B cell (primary cell): ENCODE results near the gene CC2D1B. TPM values are rescaled to one million over a fixed set of nuclear protein-coding genes. Genes with fewer than 3 reads are reported as not detected.

Source experiments
- ATAC-seq: fragments of 200-7000 bp; cut with Tn5 transposase; one replicate; pipeline ENCODE4 v1.10.0; 2021; ENCODE audit warnings: low read depth, mild to moderate bottlenecking, moderate number of reproducible peaks, moderate library complexity
- CTCF ChIA-PET: fragments of 350-600 bp; sonication (Branson Sonifier 250); formaldehyde crosslinking; loops from one replicate; lab custom pipeline; 2021; ENCODE audit warnings: antibody characterized with exemption, inconsistent platforms; lab: Charles Lee
- POLR2A ChIA-PET: fragments of 350-600 bp; sonication (Branson Sonifier 250); formaldehyde crosslinking; loops from one replicate; lab custom pipeline; 2021; ENCODE audit warnings: antibody characterized with exemption; lab: Charles Lee
- DNase-seq: peaks from one replicate; pipeline ENCODE4 v3.0.0; 2013
- H2AFZ ChIP-seq: 2 replicates; pipeline ENCODE4 v1.6.1; 2012; ENCODE audit warnings: mild to moderate bottlenecking, low read depth, low read length; ENCODE audit not compliant: insufficient read depth, poor library complexity, severe bottlenecking
- H3K27ac ChIP-seq, 2 donors: 1 replicate in 1 of 2; 2 replicates in 1 of 2; pipeline ENCODE4 v1.5.1; 2012 to 2013; ENCODE audit warnings: low read length in 2 of 2, mild to moderate bottlenecking in 2 of 2, moderate library complexity in 1 of 2
- H3K27me3 ChIP-seq, 4 experiments: fragments of 200-600 bp in 1 of 4; sonication (generic) in 1 of 4; replicated peaks in 1 of 4; 1 replicate in 2 of 4; 2 replicates in 2 of 4; pipeline versions ENCODE4 v1.6.1 to v1.7.0; 2013 to 2016; ENCODE audit warnings: low read length in 3 of 4, mild to moderate bottlenecking in 2 of 4, mixed read lengths in 1 of 4, moderate library complexity in 1 of 4; ENCODE audit not compliant: insufficient read depth in 4 of 4, control insufficient read depth in 3 of 4; ENCODE audit errors: control extremely low read depth in 1 of 4
- H3K36me3 ChIP-seq, 2 experiments: replicated peaks in 1 of 2; 1 replicate in 1 of 2; 2 replicates in 1 of 2; pipeline versions ENCODE4 v1.6.1 to v1.7.1; 2013; ENCODE audit warnings: low read length in 1 of 2; ENCODE audit not compliant: insufficient read depth in 2 of 2, control insufficient read depth in 1 of 2; ENCODE audit errors: control extremely low read depth in 1 of 2, extremely low read depth in 1 of 2
- H3K4me1 ChIP-seq, 2 donors: fragments of 200-600 bp in 1 of 2; sonication (generic) in 1 of 2; 1 replicate in 1 of 2; 2 replicates in 1 of 2; pipeline versions ENCODE4 v1.5.1 to v1.6.1; 2013 to 2017; ENCODE audit warnings: low read length in 2 of 2; ENCODE audit not compliant: control insufficient read depth in 2 of 2, insufficient read depth in 2 of 2
- H3K4me2 ChIP-seq: replicated peaks from 2 replicates; pipeline ENCODE3; 2012; ENCODE audit warnings: mild to moderate bottlenecking, low read depth, low read length; ENCODE audit not compliant: poor library complexity, severe bottlenecking
- H3K4me3 ChIP-seq, 5 experiments: fragments of 200-600 bp in 1 of 5; sonication (generic) in 1 of 5; 1 replicate in 3 of 5; 2 replicates in 2 of 5; pipeline versions ENCODE4 v1.5.1 to v1.7.0; 2011 to 2016; ENCODE audit warnings: low read length in 4 of 5, mild to moderate bottlenecking in 4 of 5, low read depth in 2 of 5, control low read depth in 1 of 5, moderate library complexity in 1 of 5; ENCODE audit not compliant: insufficient read depth in 1 of 5; ENCODE audit errors: control extremely low read depth in 1 of 5, extremely low read depth in 1 of 5
- H3K79me2 ChIP-seq: fragments of 200-600 bp; sonication (generic); one replicate; pipeline ENCODE4 v1.6.0; 2016; ENCODE audit warnings: low read length; ENCODE audit not compliant: control insufficient read depth, insufficient read depth
- H3K9ac ChIP-seq: fragments of 200-600 bp; sonication (generic); 2 replicates; pipeline ENCODE4 v1.6.1; 2017; ENCODE audit warnings: mild to moderate bottlenecking, low read length, moderate library complexity
- H3K9me3 ChIP-seq, 3 donors: one replicate each; pipeline versions ENCODE4 v1.6.1 to v1.7.1; 2013; ENCODE audit warnings: low read length in 2 of 3; ENCODE audit not compliant: control insufficient read depth in 2 of 3, insufficient read depth in 1 of 3; ENCODE audit errors: control extremely low read depth in 1 of 3
- H4K20me1 ChIP-seq: 2 replicates; pipeline ENCODE4 v1.6.0; 2012; ENCODE audit warnings: mild to moderate bottlenecking, low read length; ENCODE audit not compliant: insufficient read depth, control insufficient read depth, poor library complexity, severe bottlenecking
- H3K27ac Mint-ChIP-seq: one replicate; pipeline ENCODE4 v1.8.0; 2021; ENCODE audit warnings: mixed read lengths
- H3K27me3 Mint-ChIP-seq: one replicate; pipeline ENCODE4 v1.8.0; 2021; ENCODE audit warnings: mixed read lengths
- H3K4me1 Mint-ChIP-seq: one replicate; pipeline ENCODE4 v1.8.0; 2021; ENCODE audit warnings: mixed read lengths
- H3K4me3 Mint-ChIP-seq: one replicate; pipeline ENCODE4 v1.8.0; 2021; ENCODE audit warnings: mixed read lengths
- H3K9me3 Mint-ChIP-seq: one replicate; pipeline ENCODE4 v1.8.0; 2022; ENCODE audit warnings: mixed read lengths; ENCODE audit not compliant: insufficient read depth
- EZH2 ChIP-seq: IDR thresholded peaks from 2 replicates; pipeline ENCODE4 v1.6.1; 2012; ENCODE audit warnings: borderline replicate concordance, low read depth, mild to moderate bottlenecking, moderate library complexity, low read length; ENCODE audit not compliant: insufficient read depth, poor library complexity, severe bottlenecking
- WGBS: methylation state at CpG from one replicate; pipeline ENCODE4 v1.1.5; 2013; ENCODE audit warnings: missing lambda C conversion rate; ENCODE audit not compliant: insufficient coverage; 5-methylcytosine and 5-hydroxymethylcytosine counted together
- intact Hi-C: fragments of 100-400 bp; cut with micrococcal nuclease; formaldehyde crosslinking; loops from one replicate; pipeline ENCODE4 v1.10.0; 2022
- polyA plus RNA-seq: library from polyadenylated mRNA; depleted of rRNA; stranded (reverse); fragments of >200 nt; gene quantifications from 2 replicates; pipeline ENCODE4 v1.2.3, GENCODE V29; 2012
- total RNA-seq, 2 donors: library from RNA; stranded (reverse); fragments of 120-200 nt in 1 of 2; gene quantifications; 1 replicate in 1 of 2; 2 replicates in 1 of 2; pipeline versions ENCODE4 v1.2.3 to v1.2.4, GENCODE V29; 2013 to 2022
- TF ChIP-seq, protein P1 (sequence below): fragments of 200-600 bp; IDR thresholded peaks from one replicate; pipeline ENCODE4 v1.8.0; 2022; ENCODE audit warnings: antibody characterized with exemption, mild to moderate bottlenecking

Gene CC2D1B
- total and polyA plus RNA-seq, 2 donors (not counting 1 experiment from before 2014, with no cell fraction given) = 28.9 to 79.7 TPM

GRCh38 chr1:52325786-52326185, 40.2 kb downstream of the CC2D1B start:
- WGBS = 92% methylated on average over 3 of the region's 5 CpGs
- Mint-ChIP-seq H3K9me3 (no peaks in the 10 kb centered on the region), H3K4me1 (no peaks in the 10 kb centered on the region), H3K4me3 (no peak overlapping the region), H3K27ac (no peak overlapping the region), H3K27me3 (peaks cover 4% of the 10 kb centered on the region)
- Histone ChIP-seq H4K20me1 (no peaks in the 10 kb centered on the region), H3K36me3 (no peaks in the 10 kb centered on the region), H3K4me2 (no peak overlapping the region), H3K9me3 (no peaks in the 10 kb centered on the region), H3K4me3 (no peak overlapping the region), H3K79me2 (no peaks in the 10 kb centered on the region), H3K27me3 (no peaks in the 10 kb centered on the region), H3K9ac (no peak overlapping the region), H3K27ac (no peak overlapping the region), H3K4me1 (no peaks in the 10 kb centered on the region), H2AFZ (no peak overlapping the region)
- CTCF ChIA-PET = interaction anchor here (0.7 kb wide), 1 partner anchor 10 kb away, joined by 4 read pairs; no protein-coding TSS in a partner anchor
- TF ChIP-seq EZH2 = no peak
- TF ChIP-seq, protein P1, sequence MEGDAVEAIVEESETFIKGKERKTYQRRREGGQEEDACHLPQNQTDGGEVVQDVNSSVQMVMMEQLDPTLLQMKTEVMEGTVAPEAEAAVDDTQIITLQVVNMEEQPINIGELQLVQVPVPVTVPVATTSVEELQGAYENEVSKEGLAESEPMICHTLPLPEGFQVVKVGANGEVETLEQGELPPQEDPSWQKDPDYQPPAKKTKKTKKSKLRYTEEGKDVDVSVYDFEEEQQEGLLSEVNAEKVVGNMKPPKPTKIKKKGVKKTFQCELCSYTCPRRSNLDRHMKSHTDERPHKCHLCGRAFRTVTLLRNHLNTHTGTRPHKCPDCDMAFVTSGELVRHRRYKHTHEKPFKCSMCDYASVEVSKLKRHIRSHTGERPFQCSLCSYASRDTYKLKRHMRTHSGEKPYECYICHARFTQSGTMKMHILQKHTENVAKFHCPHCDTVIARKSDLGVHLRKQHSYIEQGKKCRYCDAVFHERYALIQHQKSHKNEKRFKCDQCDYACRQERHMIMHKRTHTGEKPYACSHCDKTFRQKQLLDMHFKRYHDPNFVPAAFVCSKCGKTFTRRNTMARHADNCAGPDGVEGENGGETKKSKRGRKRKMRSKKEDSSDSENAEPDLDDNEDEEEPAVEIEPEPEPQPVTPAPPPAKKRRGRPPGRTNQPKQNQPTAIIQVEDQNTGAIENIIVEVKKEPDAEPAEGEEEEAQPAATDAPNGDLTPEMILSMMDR = no peak
- ATAC-seq = no peak
- intact Hi-C loops = no loop called here
- DNase-seq = no peak
- POLR2A ChIA-PET = no interaction called here

DNA sequence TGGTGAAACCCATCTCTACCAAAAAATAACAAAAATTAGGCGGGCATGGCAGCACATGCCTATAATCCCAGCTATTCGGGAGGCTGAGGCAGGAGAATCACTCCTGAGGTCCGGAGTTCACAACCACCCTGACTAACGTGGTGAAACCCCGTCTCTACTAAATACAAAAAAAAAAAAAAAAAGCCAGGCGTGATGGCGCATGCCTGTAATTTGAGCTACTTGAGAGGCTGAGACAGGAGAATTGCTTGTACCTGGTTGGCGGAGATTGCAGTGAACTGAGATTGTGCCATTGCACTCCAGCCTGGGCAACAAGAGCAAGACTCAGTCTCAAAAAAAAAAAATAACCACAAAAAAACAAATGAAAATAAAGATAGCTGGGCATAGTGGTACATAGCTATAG, 42.3 kb downstream of the CC2D1B start:
- H3K79me2 ChIP-seq = no peaks in the 10 kb centered on the region
- no peaks in the 10 kb centered on the region for H3K4me1 ChIP-seq
- CTCF ChIA-PET = interaction anchor here (0.8 kb wide), 1 partner anchor 9 kb away, joined by 5 read pairs; no protein-coding TSS in a partner anchor
- Mint-ChIP-seq H3K27me3 (peaks cover 4% of the 10 kb centered on the region), H3K9me3 (no peaks in the 10 kb centered on the region), H3K4me1 (no peaks in the 10 kb centered on the region), H3K27ac (no peak overlapping the region), H3K4me3 (no peak overlapping the region)
- H4K20me1 ChIP-seq = no peaks in the 10 kb centered on the region
- H3K27ac ChIP-seq = no peak overlapping the region
- DNase-seq (no peak), ATAC-seq (no peak)
- POLR2A ChIA-PET = no interaction called here
- no peak overlapping the region for H3K4me3 ChIP-seq
- WGBS = 100% methylated on average over 2 of the region's 8 CpGs
- no peak overlapping the region for H2AFZ ChIP-seq
- H3K9me3 ChIP-seq = no peaks in the 10 kb centered on the region
- H3K4me2 ChIP-seq = no peak overlapping the region
- intact Hi-C loops = no loop called here
- H3K36me3 ChIP-seq = no peaks in the 10 kb centered on the region
- TF ChIP-seq EZH2 = no peak
- TF ChIP-seq, protein P1 = no peak
- no peak overlapping the region for H3K9ac ChIP-seq
- H3K27me3 ChIP-seq = no peaks in the 10 kb centered on the region
